KOPT-K1 (cell line): ENCODE measurements around the gene ATP8B4.

Source experiments
- H3K27ac ChIP-seq: fragments of 200-600 bp; sonication (generic); 2 replicates; pipeline ENCODE4 v1.5.1; 2016; ENCODE audit warnings: antibody characterized with exemption, mild to moderate bottlenecking, low read depth, low read length; ENCODE audit not compliant: poor library complexity, severe bottlenecking
- H3K36me3 ChIP-seq: fragments of 200-600 bp; sonication (generic); 2 replicates; pipeline ENCODE4 v1.5.1; 2017; ENCODE audit warnings: antibody characterized with exemption, mild to moderate bottlenecking, low read length, moderate library complexity; ENCODE audit not compliant: insufficient read depth
- H3K9me3 ChIP-seq: fragments of 200-600 bp; sonication (generic); 2 replicates; pipeline ENCODE4 v1.5.1; 2017; ENCODE audit warnings: antibody characterized with exemption, low read length, mild to moderate bottlenecking; ENCODE audit not compliant: insufficient read depth, poor library complexity, severe bottlenecking

The ATP8B4 gene

GRCh38 chr15:50050986-50051743 is 67.9 kb downstream of the ATP8B4 start:
- H3K27ac ChIP-seq, result no peak overlapping the region
- no peaks in the 10 kb centered on the region for H3K9me3 ChIP-seq
- no peaks in the 10 kb centered on the region for H3K36me3 ChIP-seq

- no peaks in the 10 kb centered on the region for H3K9me3 ChIP-seq
- no peak overlapping the region for H3K27ac ChIP-seq
- no peaks in the 10 kb centered on the region for H3K36me3 ChIP-seq
Measured at GRCh38 chr15:50049871-50050270, 69.2 kb downstream of the ATP8B4 start.

- H3K9me3 ChIP-seq, result no peaks in the 10 kb centered on the region
- no peak overlapping the region for H3K27ac ChIP-seq
- no peaks in the 10 kb centered on the region for H3K36me3 ChIP-seq
Measured at GRCh38 chr15:50046867-50047266, 72.2 kb downstream of the ATP8B4 start.

GRCh38 chr15:50046159-50046558 is 72.9 kb downstream of the ATP8B4 start:
- Histone ChIP-seq H3K27ac (no peak overlapping the region), H3K36me3 (no peaks in the 10 kb centered on the region), H3K9me3 (no peaks in the 10 kb centered on the region)

GRCh38 chr15:50044904-50045303 is 74.1 kb downstream of the ATP8B4 start:
- Histone ChIP-seq H3K27ac (no peak overlapping the region), H3K9me3 (no peaks in the 10 kb centered on the region), H3K36me3 (no peaks in the 10 kb centered on the region)

- no peaks in the 10 kb centered on the region for H3K36me3 ChIP-seq
- no peaks in the 10 kb centered on the region for H3K9me3 ChIP-seq
- no peak overlapping the region for H3K27ac ChIP-seq
Measured at GRCh38 chr15:50044406-50044805, 74.6 kb downstream of the ATP8B4 start.

- Histone ChIP-seq H3K36me3 (no peaks in the 10 kb centered on the region), H3K27ac (no peak overlapping the region), H3K9me3 (no peaks in the 10 kb centered on the region)
Measured at GRCh38 chr15:50042775-50043174, 76.3 kb downstream of the ATP8B4 start.

- Histone ChIP-seq H3K36me3 (no peaks in the 10 kb centered on the region), H3K27ac (no peak overlapping the region), H3K9me3 (no peaks in the 10 kb centered on the region)
Measured at GRCh38 chr15:50030456-50030855, 88.6 kb downstream of the ATP8B4 start.

- H3K27ac ChIP-seq, result no peak overlapping the region
- H3K36me3 ChIP-seq, result no peaks in the 10 kb centered on the region
- no peaks in the 10 kb centered on the region for H3K9me3 ChIP-seq
Measured at GRCh38 chr15:50028326-50028725, 90.7 kb downstream of the ATP8B4 start.

- Histone ChIP-seq H3K36me3 (no peaks in the 10 kb centered on the region), H3K9me3 (no peaks in the 10 kb centered on the region), H3K27ac (no peak overlapping the region)
Measured at GRCh38 chr15:50024281-50024680, 94.8 kb downstream of the ATP8B4 start.

GRCh38 chr15:50018491-50018890 is 100.5 kb downstream of the ATP8B4 start:
- H3K9me3 ChIP-seq, result no peaks in the 10 kb centered on the region
- no peak overlapping the region for H3K27ac ChIP-seq

GRCh38 chr15:50017522-50017921 is 101.5 kb downstream of the ATP8B4 start:
- Histone ChIP-seq H3K27ac (no peak overlapping the region), H3K9me3 (no peaks in the 10 kb centered on the region), H3K36me3 (no peaks in the 10 kb centered on the region)

More at GRCh38 chr15:50018491-50018890, 100.5 kb downstream of the ATP8B4 start:
- H3K36me3 ChIP-seq, result no peaks in the 10 kb centered on the region

- no peaks in the 10 kb centered on the region for H3K36me3 ChIP-seq
- no peak overlapping the region for H3K27ac ChIP-seq
- H3K9me3 ChIP-seq, result no peaks in the 10 kb centered on the region
Measured at GRCh38 chr15:50016951-50017350, 102.1 kb downstream of the ATP8B4 start.

- Histone ChIP-seq H3K9me3 (no peaks in the 10 kb centered on the region), H3K36me3 (no peaks in the 10 kb centered on the region)
Measured at GRCh38 chr15:50012790-50013189, 106.2 kb downstream of the ATP8B4 start.

GRCh38 chr15:50009634-50010033 is 109.4 kb downstream of the ATP8B4 start:
- Histone ChIP-seq H3K36me3 (no peaks in the 10 kb centered on the region), H3K9me3 (no peaks in the 10 kb centered on the region), H3K27ac (no peak overlapping the region)

More at GRCh38 chr15:50012790-50013189, 106.2 kb downstream of the ATP8B4 start:
- no peak overlapping the region for H3K27ac ChIP-seq

GRCh38 chr15:50003786-50004334 is 115.2 kb downstream of the ATP8B4 start:
- Histone ChIP-seq H3K27ac (no peak overlapping the region), H3K36me3 (no peaks in the 10 kb centered on the region), H3K9me3 (no peaks in the 10 kb centered on the region)
